ENCODE results near the gene LENEP. TPM values are rescaled to one million over a fixed set of nuclear protein-coding genes. Genes with fewer than 3 reads are reported as not detected.

Gene LENEP
- total and polyA plus RNA-seq, 7 experiments from 2014 or later: 1.4 to 3.2 (median 2.6) TPM; not detected in 4

- H3K27me3 ChIP-seq (ENCODE audit: control insufficient read depth in 2 of 2, insufficient read depth in 2 of 2, low read length in 2 of 2): no peaks in the 10 kb centered on the region
- H3K4me1 ChIP-seq (ENCODE audit: control insufficient read depth in 2 of 2, insufficient read depth in 2 of 2, low read length in 2 of 2): peaks cover 23 to 34% of the 10 kb centered on the region in 2 donors
- Mint-ChIP-seq H3K4me3 (peak overlapping the region in 9 of 10 donors; percentile 37 to 71 (median 55)), H3K36me3 (peaks cover 0 to 15% (median 0%) of the 10 kb centered on the region in 5 donors), H3K4me1 (peaks cover 27 to 48% (median 34%) of the 10 kb centered on the region in 7 donors), H3K27ac (peak overlapping the region in 7 of 9 donors; percentile 38 to 93 (median 78)), H3K27me3 (no peaks in the 10 kb centered on the region), H3K9me3 (peaks cover 0 to 2% (median 0%) of the 10 kb centered on the region in 11 donors)
- ATAC-seq (no peak), DNase-seq (no peak)
- ChIA-PET CTCF (interaction anchor here (0.5 to 10.5 kb wide), 7 partner anchors 11 to 85 kb away, joined by 4 to 94 read pairs (median 5); partner anchors contain the start of gene FLAD1), POLR2A (interaction anchor here (0.9 to 11.7 kb wide), 6 partner anchors 10 to 46 kb away, joined by 3 to 160 read pairs (median 4); partner anchors contain the start of genes FLAD1, PBXIP1 and PYGO2)
- no peaks in the 10 kb centered on the region for H3K9me3 ChIP-seq (ENCODE audit: control insufficient read depth in 2 of 3, low read length in 3 of 3)
- peaks cover 8 to 48% (median 11%) of the 10 kb centered on the region in 3 experiments for H3K36me3 ChIP-seq (ENCODE audit: control insufficient read depth in 2 of 3, insufficient read depth in 3 of 3, low read length in 3 of 3)
- intact Hi-C loops (cut with micrococcal nuclease): loop anchor here in 1 of 2 donors (10.0 kb wide), 1 partner anchor 353 kb away; the partner anchor contains the start of gene RUSC1
- H3K27ac ChIP-seq (ENCODE audit: low read depth, low read length): peak overlapping the region; percentile 51
- H3K4me3 ChIP-seq (ENCODE audit: low read length): no peak overlapping the region
Observed at GRCh38 chr1:154971341-154971998, 21.9 kb upstream of the LENEP start.

DNA sequence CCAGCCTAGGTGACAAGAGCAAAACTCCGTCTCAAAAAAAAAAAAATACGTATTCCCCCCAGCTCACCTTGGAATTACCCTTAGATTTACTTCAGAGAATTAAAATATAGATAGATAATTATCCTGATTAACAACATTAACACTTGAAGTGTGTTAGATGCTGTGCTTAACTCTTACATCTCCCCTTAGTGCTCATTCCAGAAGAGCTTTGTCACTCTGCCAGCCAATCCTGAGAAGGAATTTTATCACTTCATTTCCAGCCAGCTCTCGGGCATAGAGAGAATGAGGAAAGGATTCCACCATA is 21.2 kb upstream of the LENEP start:
- H3K36me3 ChIP-seq (ENCODE audit: control insufficient read depth in 2 of 3, insufficient read depth in 3 of 3, low read length in 3 of 3): peaks cover under 1 to 41% (median 5%) of the 10 kb centered on the region in 3 experiments
- CTCF ChIA-PET: interaction anchor here (0.7 to 10.5 kb wide), 6 partner anchors 11 to 197 kb away, joined by 3 to 94 read pairs (median 4); partner anchors contain the start of gene FLAD1
- no peak for DNase-seq

GRCh38 chr1:154972517-154973343 is 20.7 kb upstream of the LENEP start:
- no peaks in the 10 kb centered on the region for H3K9me3 ChIP-seq (ENCODE audit: control insufficient read depth in 2 of 3, low read length in 3 of 3)
- H3K36me3 ChIP-seq (ENCODE audit: control insufficient read depth in 2 of 3, insufficient read depth in 3 of 3, low read length in 3 of 3): peaks cover 0 to 35% (median 5%) of the 10 kb centered on the region in 3 experiments
- Mint-ChIP-seq H3K9me3 (peaks cover 0 to 2% (median 0%) of the 10 kb centered on the region in 11 donors), H3K36me3 (peaks cover 0 to 15% (median 0%) of the 10 kb centered on the region in 5 donors), H3K4me3 (peak overlapping the region in 1 of 10 donors; percentile 52), H3K27me3 (no peaks in the 10 kb centered on the region), H3K27ac (peak overlapping the region in 5 of 9 donors; percentile 66 to 80 (median 80)), H3K4me1 (peaks cover 33 to 47% (median 35%) of the 10 kb centered on the region in 7 donors)
- intact Hi-C loops (cut with micrococcal nuclease): loop anchor here (1.0 to 10.0 kb wide), 2 partner anchors 35 to 352 kb away; partner anchors contain the start of gene RUSC1 (in 1 of the 2)
- H3K4me1 ChIP-seq (ENCODE audit: control insufficient read depth in 2 of 2, insufficient read depth in 2 of 2, low read length in 2 of 2): peaks cover 28 to 35% of the 10 kb centered on the region in 2 donors
- peak overlapping the region; percentile 94 for H3K27ac ChIP-seq (ENCODE audit: low read depth, low read length)
- CTCF ChIA-PET: interaction anchor here (0.7 to 10.5 kb wide), 6 partner anchors 11 to 197 kb away, joined by 3 to 94 read pairs (median 4); partner anchors contain the start of genes FLAD1 and PMVK
- no peak for ATAC-seq
- no peak overlapping the region for H3K4me3 ChIP-seq (ENCODE audit: low read length)
- POLR2A ChIA-PET: interaction anchor here (0.6 to 11.7 kb wide), 14 partner anchors 8 to 81 kb away, joined by 3 to 160 read pairs (median 6); partner anchors contain the start of genes FLAD1, PBXIP1 and PYGO2
- peak in 1 of 9 donors; percentile 13 for DNase-seq
- no peaks in the 10 kb centered on the region for H3K27me3 ChIP-seq (ENCODE audit: control insufficient read depth in 2 of 2, insufficient read depth in 2 of 2, low read length in 2 of 2)

More for the DNA sequence above, 21.2 kb upstream of the LENEP start:
- H3K27ac ChIP-seq (ENCODE audit: low read depth, low read length): peak overlapping the region; percentile 40
- Mint-ChIP-seq H3K4me3 (peak overlapping the region in 1 of 10 donors; percentile 52), H3K27me3 (no peaks in the 10 kb centered on the region), H3K9me3 (peaks cover 0 to 2% (median 0%) of the 10 kb centered on the region in 11 donors), H3K27ac (peak overlapping the region in 4 of 9 donors; percentile 66 to 80 (median 79)), H3K4me1 (peaks cover 27 to 47% (median 34%) of the 10 kb centered on the region in 7 donors), H3K36me3 (peaks cover 0 to 15% (median 0%) of the 10 kb centered on the region in 5 donors)
- no peak overlapping the region for H3K4me3 ChIP-seq (ENCODE audit: low read length)
- peaks cover 28 to 35% of the 10 kb centered on the region in 2 donors for H3K4me1 ChIP-seq (ENCODE audit: control insufficient read depth in 2 of 2, insufficient read depth in 2 of 2, low read length in 2 of 2)
- H3K27me3 ChIP-seq (ENCODE audit: control insufficient read depth in 2 of 2, insufficient read depth in 2 of 2, low read length in 2 of 2): no peaks in the 10 kb centered on the region
- POLR2A ChIA-PET: interaction anchor here (0.9 to 11.7 kb wide), 4 partner anchors 9 to 45 kb away, joined by 3 to 160 read pairs (median 4); partner anchors contain the start of genes PBXIP1 and PYGO2
- intact Hi-C loops (cut with micrococcal nuclease): loop anchor here in 1 of 2 donors (10.0 kb wide), 1 partner anchor 353 kb away; the partner anchor contains the start of gene RUSC1
- ATAC-seq: no peak
- H3K9me3 ChIP-seq (ENCODE audit: control insufficient read depth in 2 of 3, low read length in 3 of 3): no peaks in the 10 kb centered on the region

GRCh38 chr1:154973344-154974101 is 19.9 kb upstream of the LENEP start:
- ATAC-seq: peak; percentile 37
- POLR2A ChIA-PET: interaction anchor here (0.6 to 11.7 kb wide), 14 partner anchors 10 to 598 kb away, joined by 3 to 160 read pairs (median 6); partner anchors contain the start of genes FLAD1, PBXIP1, PMVK and PYGO2

GRCh38 chr1:154974102-154974807 is 19.1 kb upstream of the LENEP start, which contains the start of gene CKS1B:
CKS1B (plus strand) TSS chr1:154974681; CDS start chr1:154974746, 65 bp downstream.
- DNase-seq (peak; percentile 86 to 100 (median 98)), ATAC-seq (peak; percentile 89)
- no peaks in the 10 kb centered on the region for H3K27me3 Mint-ChIP-seq
- no peak within 1 kb of the TSS for H3K4me3 Mint-ChIP-seq
- peaks cover 0 to 2% (median 0%) of the 10 kb centered on the region in 11 donors for H3K9me3 Mint-ChIP-seq
- ChIA-PET POLR2A (interaction anchor here (0.9 to 11.7 kb wide), 14 partner anchors 9 to 78 kb away, joined by 3 to 160 read pairs (median 6); partner anchors contain the start of genes FLAD1, PBXIP1, PMVK and PYGO2), CTCF (interaction anchor here (0.7 to 10.5 kb wide), 9 partner anchors 25 to 415 kb away, joined by 3 to 94 read pairs (median 4); partner anchors contain the start of gene PMVK)
- Histone ChIP-seq H3K36me3 (ENCODE audit: control insufficient read depth in 2 of 3, insufficient read depth in 3 of 3, low read length in 3 of 3) (peaks cover 0 to 20% (median 0%) of the 10 kb centered on the region in 3 experiments), H3K27ac (ENCODE audit: low read depth, low read length) (peak within 1 kb of the TSS; percentile 94), H3K4me1 (ENCODE audit: control insufficient read depth in 2 of 2, insufficient read depth in 2 of 2, low read length in 2 of 2) (peaks cover 28 to 35% of the 10 kb centered on the region in 2 donors), H3K4me3 (ENCODE audit: low read length) (peak within 1 kb of the TSS; percentile 82), H3K27me3 (ENCODE audit: control insufficient read depth in 2 of 2, insufficient read depth in 2 of 2, low read length in 2 of 2) (no peaks in the 10 kb centered on the region), H3K9me3 (ENCODE audit: control insufficient read depth in 2 of 3, low read length in 3 of 3) (no peaks in the 10 kb centered on the region)
- intact Hi-C loops (cut with micrococcal nuclease): loop anchor here (1.0 to 10.0 kb wide), 13 partner anchors 9 to 416 kb away; partner anchors contain the start of genes ADAM15 (in 2 of the 2), FLAD1 (in 2 of the 2), PYGO2 (in 2 of the 2) and UBE2Q1 (in 2 of the 2)
- H3K36me3 Mint-ChIP-seq: peaks cover 0 to 15% (median 0%) of the 10 kb centered on the region in 5 donors
- peaks cover 27 to 39% (median 31%) of the 10 kb centered on the region in 7 donors for H3K4me1 Mint-ChIP-seq
- no peak within 1 kb of the TSS for H3K27ac Mint-ChIP-seq

More at GRCh38 chr1:154973344-154974101, 19.9 kb upstream of the LENEP start:
- Histone ChIP-seq H3K27ac (ENCODE audit: low read depth, low read length) (peak overlapping the region; percentile 94), H3K4me1 (ENCODE audit: control insufficient read depth in 2 of 2, insufficient read depth in 2 of 2, low read length in 2 of 2) (peaks cover 28 to 35% of the 10 kb centered on the region in 2 donors), H3K36me3 (ENCODE audit: control insufficient read depth in 2 of 3, insufficient read depth in 3 of 3, low read length in 3 of 3) (peaks cover 0 to 27% (median 0%) of the 10 kb centered on the region in 3 experiments), H3K9me3 (ENCODE audit: control insufficient read depth in 2 of 3, low read length in 3 of 3) (no peaks in the 10 kb centered on the region), H3K4me3 (ENCODE audit: low read length) (peak overlapping the region; percentile 82), H3K27me3 (ENCODE audit: control insufficient read depth in 2 of 2, insufficient read depth in 2 of 2, low read length in 2 of 2) (no peaks in the 10 kb centered on the region)
- Mint-ChIP-seq H3K4me3 (no peak overlapping the region), H3K27ac (peak overlapping the region in 1 of 9 donors; percentile 80), H3K4me1 (peaks cover 30 to 42% (median 35%) of the 10 kb centered on the region in 7 donors), H3K9me3 (peaks cover 0 to 2% (median 0%) of the 10 kb centered on the region in 11 donors), H3K27me3 (no peaks in the 10 kb centered on the region), H3K36me3 (peaks cover 0 to 13% (median 0%) of the 10 kb centered on the region in 5 donors)
- intact Hi-C loops (cut with micrococcal nuclease): loop anchor here (1.0 to 10.0 kb wide), 13 partner anchors 10 to 415 kb away; partner anchors contain the start of genes ADAM15 (in 2 of the 2), FLAD1 (in 2 of the 2), PYGO2 (in 2 of the 2) and UBE2Q1 (in 2 of the 2)
- CTCF ChIA-PET: interaction anchor here (0.7 to 10.5 kb wide), 8 partner anchors 26 to 414 kb away, joined by 3 to 94 read pairs (median 4); partner anchors contain the start of gene PMVK
- peak; percentile 72 to 90 (median 79) for DNase-seq
